ENCODE data around the gene MELTF. TPM values are rescaled to one million over a fixed set of nuclear protein-coding genes. Genes with fewer than 3 reads are reported as not detected.

MELTF gene
- total and polyA plus RNA-seq, 9 of the 15 experiments (the other 6 are each of a cell fraction or from before 2014, with no cell fraction given) = 0.35 to 10.5 (median 4.5) TPM

- TF ChIP-seq YY1 (IDR thresholded peaks at IDR 0.05; ENCODE audit: borderline replicate concordance in 1 of 3, control insufficient read depth in 1 of 3, extremely low read depth in 1 of 3, insufficient read depth in 3 of 3, insufficient read length in 1 of 3, insufficient replicate concordance in 2 of 3, low read depth in 1 of 3, low read length in 2 of 3) (peak in 1 of 3 experiments; percentile 7), RBM17 (IDR thresholded peaks at IDR 0.05; ENCODE audit: borderline replicate concordance, low read depth, low read length) (no peak), ZNF707 (CRISPR knock-in tag; conservative IDR thresholded peaks at IDR 0.05) (no peak), NFYB (IDR thresholded peaks at IDR 0.05; ENCODE audit: extremely low read depth, insufficient read length) (no peak), KAT2B (IDR thresholded peaks at IDR 0.05; ENCODE audit: low read depth, low read length) (no peak), PYGO2 (tag; IDR thresholded peaks at IDR 0.05) (no peak), ZNF239 (CRISPR knock-in tag; IDR thresholded peaks at IDR 0.05) (peak; percentile 68), ZNF311 (CRISPR knock-in tag; IDR thresholded peaks at IDR 0.05) (peak; percentile 88), GTF3C2 (IDR thresholded peaks at IDR 0.05; ENCODE audit: borderline replicate concordance, extremely low read depth, insufficient read length) (no peak), ZNF830 (CRISPR knock-in tag; IDR thresholded peaks at IDR 0.05) (no peak), THRA (IDR thresholded peaks at IDR 0.05) (no peak), NBN (IDR thresholded peaks at IDR 0.05; ENCODE audit: low read depth) (no peak), COPS2 (conservative IDR thresholded peaks at IDR 0.05) (no peak), ZMIZ1 (IDR thresholded peaks at IDR 0.05; ENCODE audit: low read depth in 2 of 2, low read length in 2 of 2) (no peak), ZNF324 (CRISPR knock-in tag; IDR thresholded peaks at IDR 0.05) (peak; percentile 45; the same call in 1 of the 2 replicates), KDM5B (IDR thresholded peaks at IDR 0.05; ENCODE audit: insufficient replicate concordance, low read depth, low read length) (peak; percentile 50), ZKSCAN3 (CRISPR knock-in tag; IDR thresholded peaks at IDR 0.05) (no peak), KDM4B (IDR thresholded peaks at IDR 0.05; ENCODE audit: borderline replicate concordance in 2 of 2, low read depth in 1 of 2) (no peak), RAD21 (CRISPR knock-in tag; conservative IDR thresholded peaks at IDR 0.05 in 1 of 2, IDR thresholded peaks at IDR 0.05 in 1 of 2) (no peak), ZNF695 (CRISPR knock-in tag; IDR thresholded peaks at IDR 0.05) (peak; percentile 64; the same call in 1 of the 2 replicates)
Observed at GRCh38 chr3:196969134-196969659, 60.4 kb downstream of the MELTF start (continued).

Data from K562 (cell line).